ENCODE measurements around the gene PANX3.
"Not testable (repeated sequence)": the region's sequence is repeated elsewhere in the genome, so short reads cannot be mapped to it uniquely, and the experiment has no call there.

PANX3 gene

GRCh38 chr11:124611064-124611463 lies at the start of gene PANX3:
TSS of gene PANX3 (plus strand) at chr11:124611428. CDS start at chr11:124611557, 129 bp downstream.
- DNase-seq: no peak

- no peak for DNase-seq
Observed at GRCh38 chr11:124569697-124570096, 41.5 kb upstream of the PANX3 start, which contains the start of gene OR8A1. TSS of gene OR8A1 (plus strand) at chr11:124569997. CDS start at chr11:124570120, 123 bp downstream.

- no peak for DNase-seq
Observed at GRCh38 chr11:124570160-124570559, 41.1 kb upstream of the PANX3 start.

GRCh38 chr11:124577716-124578427 lies 33.4 kb upstream of the PANX3 start:
- no peak for DNase-seq

GRCh38 chr11:124578761-124579160 lies 32.5 kb upstream of the PANX3 start:
- DNase-seq: no peak

GRCh38 chr11:124581817-124582216 lies 29.4 kb upstream of the PANX3 start:
- DNase-seq: no peak

- DNase-seq: no peak
Observed at GRCh38 chr11:124582565-124582964, 28.7 kb upstream of the PANX3 start.

GRCh38 chr11:124583781-124584180 lies 27.4 kb upstream of the PANX3 start:
- DNase-seq: no peak

GRCh38 chr11:124584681-124585372 lies 26.4 kb upstream of the PANX3 start:
- no peak for DNase-seq

- DNase-seq: no peak
Observed at GRCh38 chr11:124586238-124586860, 24.9 kb upstream of the PANX3 start.

- DNase-seq: no peak
Observed at GRCh38 chr11:124591430-124591829, 19.8 kb upstream of the PANX3 start.

- DNase-seq: no peak
Observed at GRCh38 chr11:124592627-124593026, 18.6 kb upstream of the PANX3 start.

- DNase-seq: no peak
Observed at GRCh38 chr11:124595302-124595701, 15.9 kb upstream of the PANX3 start.

- DNase-seq: no peak
Observed at GRCh38 chr11:124597626-124598025, 13.6 kb upstream of the PANX3 start.

- no peak for DNase-seq
Observed at GRCh38 chr11:124600621-124601320, 10.5 kb upstream of the PANX3 start.

GRCh38 chr11:124602193-124602592 lies 9.0 kb upstream of the PANX3 start:
- no peak for DNase-seq

- DNase-seq: not testable (repeated sequence)
Observed at GRCh38 chr11:124602723-124603122, 8.5 kb upstream of the PANX3 start.

- DNase-seq: no peak
Observed at GRCh38 chr11:124605719-124606118, 5.5 kb upstream of the PANX3 start.

- DNase-seq: no peak
Observed at GRCh38 chr11:124608147-124608546, 3.1 kb upstream of the PANX3 start.

- no peak for DNase-seq
Observed at GRCh38 chr11:124610295-124610694, 933 bp upstream of the PANX3 start.

- DNase-seq: no peak
Observed at GRCh38 chr11:124612045-124612444, 817 bp downstream of the PANX3 start.

- no peak for DNase-seq
Observed at GRCh38 chr11:124612567-124613246, 1.5 kb downstream of the PANX3 start.

- no peak for DNase-seq
Observed at GRCh38 chr11:124618863-124619262, 7.6 kb downstream of the PANX3 start.
